Activated CD8-positive, alpha-beta memory T cell treated with anti-CD3 and anti-CD28 coated beads, Interleukin-2, amount 10 ng/mL, durations not matched to agents 7 days and 5 days (primary cell): Measurements from ENCODE around the gene DAB2IP. TPM values are rescaled to one million over a fixed set of nuclear protein-coding genes. Genes with fewer than 3 reads are reported as not detected.

ENCODE experiments used
- ATAC-seq: fragments of 150-1000 bp; cut with Tn5 transposase; one replicate; pipeline ENCODE4 v1.10.0; 2021; ENCODE audit warnings: moderate library complexity
- CTCF ChIA-PET: fragments of 350-600 bp; sonication (Branson Sonifier 250); formaldehyde crosslinking; loops from one replicate; lab custom pipeline; 2021; ENCODE audit warnings: antibody characterized with exemption; lab: Charles Lee
- DNase-seq: peaks from one replicate; pipeline ENCODE4 v3.0.0-alpha.2; 2020
- H3K27ac Mint-ChIP-seq: one replicate; pipeline ENCODE4 v1.8.0; 2021; ENCODE audit warnings: mild to moderate bottlenecking, mixed read lengths
- H3K27me3 Mint-ChIP-seq: one replicate; pipeline ENCODE4 v1.8.0; 2021; ENCODE audit warnings: mixed read lengths
- H3K36me3 Mint-ChIP-seq: one replicate; pipeline ENCODE4 v1.8.0; 2021; ENCODE audit warnings: mild to moderate bottlenecking, mixed read lengths
- H3K4me1 Mint-ChIP-seq: one replicate; pipeline ENCODE4 v1.8.0; 2021; ENCODE audit warnings: mixed read lengths
- H3K4me3 Mint-ChIP-seq: one replicate; pipeline ENCODE4 v1.8.0; 2021; ENCODE audit warnings: mild to moderate bottlenecking, moderate library complexity, mixed read lengths
- H3K9me3 Mint-ChIP-seq: one replicate; pipeline ENCODE4 v1.8.0; 2022; ENCODE audit warnings: low read depth, mixed read lengths
- total RNA-seq, 2 experiments: library from RNA; stranded (reverse); gene quantifications; one replicate each; pipeline ENCODE4 v1.2.3, GENCODE V29; 2021

Gene DAB2IP
- total RNA-seq, 2 experiments from 2014 or later, result 0.07 to 0.18 TPM

- Mint-ChIP-seq H3K27me3 (peaks cover 6% of the 10 kb centered on the region), H3K4me1 (no peaks in the 10 kb centered on the region), H3K36me3 (no peaks in the 10 kb centered on the region), H3K4me3 (no peak overlapping the region), H3K9me3 (no peaks in the 10 kb centered on the region), H3K27ac (no peak overlapping the region)
- DNase-seq (no peak), ATAC-seq (no peak)
- CTCF ChIA-PET, result no interaction called here
Measured at GRCh38 chr9:121773954-121774714, 122.7 kb downstream of the DAB2IP start.

DNA sequence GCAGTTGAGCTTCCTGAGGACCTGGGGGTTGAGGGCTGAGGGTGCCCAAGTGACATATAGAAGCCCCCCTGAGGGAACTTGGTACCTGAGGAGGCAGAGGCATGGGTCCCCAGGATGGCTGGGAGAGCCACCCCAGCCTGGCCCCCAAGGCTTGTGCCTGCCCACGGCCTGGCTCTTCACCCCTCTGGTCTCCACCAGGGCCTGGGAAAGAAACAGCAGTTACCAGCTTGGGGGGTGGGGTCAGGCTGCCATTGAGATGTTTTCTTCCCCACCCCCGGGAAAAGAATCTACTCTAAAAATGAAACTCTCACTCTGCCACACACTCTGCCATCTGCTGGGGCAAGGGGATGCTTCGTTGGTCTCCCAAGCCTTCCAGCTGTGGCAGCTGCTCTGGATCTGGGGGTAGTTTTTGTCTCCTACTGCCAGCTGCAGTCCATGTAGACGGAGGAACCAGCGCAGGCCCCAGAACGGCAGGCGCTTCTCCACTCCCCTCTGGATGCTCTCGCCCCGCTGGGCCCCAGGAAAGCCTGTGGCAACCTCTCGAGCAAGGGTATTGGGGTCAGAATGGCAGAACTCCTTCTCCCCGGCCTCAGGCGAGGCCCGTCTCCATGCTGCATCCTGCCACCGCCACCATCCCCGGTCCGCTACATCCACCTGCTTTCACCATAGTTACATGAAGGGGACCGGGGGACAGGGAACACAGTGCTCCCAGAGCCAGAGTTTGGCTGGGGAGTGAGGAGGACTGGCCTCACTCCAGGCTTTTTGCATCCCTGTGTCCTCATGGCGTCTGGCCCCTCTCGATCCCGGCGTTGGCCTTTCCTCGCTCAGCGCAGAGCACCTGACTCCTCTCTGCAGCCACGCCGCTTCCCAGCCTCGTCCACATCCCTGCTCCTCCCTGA is 123.5 kb downstream of the DAB2IP start:
- CTCF ChIA-PET, result no interaction called here
- Mint-ChIP-seq H3K9me3 (no peaks in the 10 kb centered on the region), H3K4me3 (no peak overlapping the region), H3K27me3 (peaks cover 14% of the 10 kb centered on the region), H3K4me1 (no peaks in the 10 kb centered on the region), H3K27ac (no peak overlapping the region), H3K36me3 (no peaks in the 10 kb centered on the region)
- ATAC-seq (no peak), DNase-seq (no peak)

DNA sequence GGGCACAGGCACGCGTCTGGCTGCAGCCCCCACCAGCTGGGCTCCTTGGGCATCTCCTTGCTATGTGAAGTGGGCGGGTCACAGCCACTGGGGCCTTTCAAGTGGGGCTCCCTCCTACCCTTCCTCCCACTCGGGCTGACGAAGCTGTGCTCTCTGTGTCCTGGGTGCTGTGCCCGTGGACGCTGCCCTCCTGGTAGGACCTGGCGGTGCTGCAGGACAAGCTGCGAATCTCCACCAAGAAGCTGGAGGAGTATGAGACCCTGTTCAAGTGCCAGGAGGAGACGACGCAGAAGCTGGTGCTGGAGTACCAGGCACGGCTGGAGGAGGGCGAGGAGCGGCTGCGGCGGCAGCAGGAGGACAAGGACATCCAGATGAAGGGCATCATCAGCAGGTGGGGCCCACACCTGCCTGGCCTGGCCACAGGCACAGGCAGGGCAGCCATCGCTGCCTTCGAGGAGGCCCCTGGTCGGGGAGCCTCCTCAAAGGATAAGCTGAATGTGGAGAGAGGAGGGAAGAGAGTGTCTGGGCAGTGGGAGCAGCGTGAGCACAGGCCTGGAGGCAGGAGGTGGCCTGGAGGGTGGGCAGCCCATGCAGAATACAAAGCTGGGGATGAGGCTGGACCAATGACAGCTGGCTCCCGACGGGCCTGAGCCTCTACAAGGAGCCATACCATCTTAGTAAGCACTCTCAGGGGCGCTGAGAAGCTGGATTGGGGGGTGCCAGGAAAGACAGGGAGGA is 124.7 kb downstream of the DAB2IP start:
- CTCF ChIA-PET, result no interaction called here
- no peak for DNase-seq
- Mint-ChIP-seq H3K27ac (no peak overlapping the region), H3K4me1 (no peaks in the 10 kb centered on the region), H3K27me3 (peaks cover 19% of the 10 kb centered on the region), H3K9me3 (no peaks in the 10 kb centered on the region), H3K4me3 (no peak overlapping the region), H3K36me3 (no peaks in the 10 kb centered on the region)
- no peak for ATAC-seq

DNA sequence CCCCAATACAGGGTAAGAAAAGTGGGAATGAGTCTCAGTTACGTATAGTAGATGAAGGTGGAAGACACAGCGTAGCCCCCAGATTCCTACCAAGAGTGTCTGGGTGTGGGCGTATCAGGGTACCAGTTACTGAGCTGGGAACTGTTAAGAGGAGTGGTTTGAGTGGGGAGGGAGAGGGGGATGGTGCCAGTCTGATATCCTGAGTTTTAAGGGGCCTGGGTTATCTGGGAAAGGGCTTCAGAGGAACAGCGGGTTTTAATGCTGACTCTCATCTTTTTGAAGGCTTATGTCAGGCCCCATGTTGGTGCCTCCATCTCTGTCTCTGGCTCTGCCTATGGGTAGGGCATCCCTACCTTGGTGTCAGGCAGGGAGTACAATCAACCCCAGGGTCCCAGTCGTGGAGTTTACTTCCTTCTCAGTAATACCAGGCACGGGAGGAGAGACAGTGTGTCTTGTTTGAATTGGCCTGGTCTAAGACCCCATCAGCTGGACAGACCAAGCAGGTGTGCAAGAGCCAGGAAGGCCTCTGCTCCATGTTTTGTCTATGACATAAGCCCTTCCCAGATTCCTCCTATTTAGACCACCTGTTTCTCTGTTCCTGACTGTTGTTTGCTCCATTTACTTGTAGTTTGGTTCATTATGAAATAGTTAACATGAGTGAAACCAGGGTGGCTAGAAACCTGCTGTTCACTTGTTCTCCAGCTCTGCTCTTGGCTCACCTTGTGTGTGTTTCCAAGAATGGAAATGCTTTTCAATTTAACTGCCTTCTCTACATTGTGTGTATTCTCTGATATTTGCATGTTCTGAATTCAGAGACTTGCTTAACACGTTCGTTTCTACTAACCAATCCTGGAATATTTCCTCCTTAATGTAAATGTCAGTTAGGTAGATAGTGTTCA is 125.6 kb downstream of the DAB2IP start:
- Mint-ChIP-seq H3K9me3 (no peaks in the 10 kb centered on the region), H3K4me3 (no peak overlapping the region)

DNA sequence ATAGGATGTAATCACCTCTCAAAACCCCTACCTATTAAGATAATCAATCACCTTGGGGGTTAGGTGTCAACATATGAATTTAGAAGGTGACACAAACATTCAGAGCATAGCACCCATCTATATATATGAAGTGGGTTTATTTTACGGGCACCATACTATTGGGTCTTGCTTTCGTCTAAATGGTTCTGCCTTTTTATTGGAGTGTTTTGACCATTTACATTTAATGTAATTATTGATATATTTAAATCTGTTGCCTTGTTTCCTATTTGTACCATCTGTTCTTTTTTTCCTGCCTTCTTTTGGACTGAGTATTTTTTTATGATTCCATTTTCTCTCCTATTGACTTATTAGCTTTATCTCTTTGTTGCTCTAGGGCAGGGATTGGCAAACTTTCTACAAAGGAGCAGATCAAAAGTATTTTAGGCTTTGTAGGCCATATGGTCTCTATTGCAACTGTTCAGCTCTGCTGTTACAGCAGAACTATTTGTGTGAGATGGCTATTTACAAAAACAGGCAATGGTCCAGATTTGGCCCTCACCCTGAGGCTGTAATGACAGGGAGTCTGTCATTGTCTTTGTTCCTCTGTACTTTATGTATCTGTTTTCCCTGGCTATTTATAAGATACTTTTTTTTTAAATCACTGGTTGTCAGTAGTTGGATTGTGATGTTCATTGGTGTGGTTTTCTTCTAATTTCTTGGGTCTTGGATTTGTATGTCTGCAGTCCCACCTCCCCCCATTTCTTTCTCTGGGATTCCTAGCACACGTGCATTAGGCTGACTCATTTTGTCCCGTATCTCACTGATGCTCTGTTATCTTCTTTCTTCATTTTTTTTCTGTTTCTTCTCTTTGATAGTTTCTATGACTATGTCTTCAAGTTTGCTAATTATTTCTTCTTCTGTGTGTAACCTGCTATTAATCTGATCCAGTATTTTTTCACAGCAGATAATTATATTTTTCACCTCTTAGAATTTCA is 127.1 kb downstream of the DAB2IP start:
- Mint-ChIP-seq H3K27me3 (peaks cover 21% of the 10 kb centered on the region), H3K27ac (no peak overlapping the region), H3K36me3 (no peaks in the 10 kb centered on the region), H3K9me3 (no peaks in the 10 kb centered on the region), H3K4me3 (no peak overlapping the region), H3K4me1 (no peaks in the 10 kb centered on the region)
- no peak for ATAC-seq
- CTCF ChIA-PET, result no interaction called here
- no peak for DNase-seq

More for the DNA sequence above, 125.6 kb downstream of the DAB2IP start:
- Mint-ChIP-seq H3K27ac (no peak overlapping the region), H3K4me1 (no peaks in the 10 kb centered on the region), H3K36me3 (no peaks in the 10 kb centered on the region), H3K27me3 (peaks cover 21% of the 10 kb centered on the region)
- DNase-seq (no peak), ATAC-seq (no peak)
- CTCF ChIA-PET, result no interaction called here

DNA sequence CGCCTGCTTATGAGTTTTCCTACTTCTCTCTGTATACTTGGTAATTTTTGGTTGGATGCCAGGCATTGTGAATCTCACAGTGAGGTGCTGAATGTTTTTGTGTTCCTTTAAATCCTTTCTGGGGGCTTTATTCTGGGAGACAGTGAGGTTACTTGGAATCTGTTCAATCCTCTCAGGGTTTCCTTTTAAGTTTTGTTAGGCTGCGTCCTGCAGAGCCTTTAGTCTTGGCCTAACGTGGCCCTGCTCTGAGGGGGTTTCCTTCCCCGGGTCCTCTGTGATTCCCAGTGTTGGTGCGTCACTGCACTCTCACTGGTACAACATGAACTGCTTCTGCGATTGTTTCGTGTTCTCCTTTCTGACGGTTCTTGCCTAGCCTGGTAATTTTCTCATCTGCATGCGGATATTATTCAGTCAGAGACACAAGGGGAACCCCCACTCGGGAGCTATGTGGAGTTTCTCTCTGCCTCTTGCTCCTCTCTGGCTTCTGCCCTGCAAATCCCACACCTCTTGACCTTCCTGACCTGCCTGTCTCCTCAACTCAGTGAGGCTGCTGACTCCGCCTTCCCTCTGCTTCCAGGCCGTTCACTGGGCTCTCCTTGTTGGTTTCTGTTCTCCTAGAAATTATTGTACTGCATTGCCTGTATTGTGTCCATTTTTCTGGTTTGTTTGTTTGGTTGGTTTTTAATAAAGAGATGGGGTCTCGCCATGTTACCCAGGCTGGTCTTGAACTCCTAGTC is 128.1 kb downstream of the DAB2IP start:
- H3K4me3 Mint-ChIP-seq, result no peak overlapping the region
- H3K27ac Mint-ChIP-seq, result no peak overlapping the region
- ATAC-seq, result no peak
- DNase-seq, result no peak
- no peaks in the 10 kb centered on the region for H3K9me3 Mint-ChIP-seq
- no peaks in the 10 kb centered on the region for H3K36me3 Mint-ChIP-seq
- peaks cover 8% of the 10 kb centered on the region for H3K4me1 Mint-ChIP-seq
- peaks cover 21% of the 10 kb centered on the region for H3K27me3 Mint-ChIP-seq
- CTCF ChIA-PET, result no interaction called here

DNA sequence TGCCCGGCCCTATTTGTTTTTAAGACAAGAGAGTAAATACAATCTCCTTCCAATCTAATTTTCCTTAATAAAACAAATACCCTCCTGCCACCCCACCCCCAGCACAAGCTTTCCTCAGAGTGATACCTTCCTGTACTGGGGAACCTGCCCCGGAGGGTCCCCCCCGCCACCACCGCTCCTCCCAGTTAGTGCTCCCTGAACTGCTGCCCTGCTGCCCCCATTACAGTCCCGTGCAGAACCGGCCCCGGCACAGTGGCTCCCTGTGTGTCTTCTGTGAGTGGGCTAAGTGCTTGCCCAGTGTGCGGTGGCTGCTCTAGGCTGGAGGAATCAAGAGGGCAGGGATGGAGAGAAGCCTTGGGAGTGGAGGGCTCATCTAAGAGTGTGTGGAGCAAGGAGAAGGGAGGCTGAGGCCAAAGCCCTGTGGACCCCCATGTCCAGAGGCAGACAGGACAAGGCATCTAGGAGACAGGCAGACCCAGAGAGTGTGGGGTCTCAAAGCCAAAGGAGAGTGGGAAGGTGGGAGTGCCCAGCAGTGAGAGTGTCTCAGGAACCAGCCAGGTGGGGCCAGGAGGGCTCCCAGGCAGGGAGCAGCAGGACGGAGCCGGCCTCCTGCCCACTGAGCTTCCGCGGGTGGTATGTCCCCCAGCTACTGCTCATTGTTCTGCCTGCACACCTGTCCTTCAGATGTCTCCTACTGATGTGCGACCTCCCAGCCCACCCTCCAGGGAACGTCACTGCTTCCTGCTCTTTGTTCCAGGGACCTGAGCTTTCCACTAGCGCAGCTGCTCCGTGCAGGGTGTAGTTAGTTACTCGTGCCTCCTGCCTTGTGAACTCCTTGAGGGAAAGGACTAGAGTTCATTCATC is 129.0 kb downstream of the DAB2IP start:
- H3K4me1 Mint-ChIP-seq, result peaks cover 8% of the 10 kb centered on the region
- CTCF ChIA-PET, result no interaction called here
- ATAC-seq (no peak), DNase-seq (no peak)
- H3K4me3 Mint-ChIP-seq, result no peak overlapping the region
- H3K27ac Mint-ChIP-seq, result no peak overlapping the region
- H3K27me3 Mint-ChIP-seq, result peaks cover 21% of the 10 kb centered on the region
- no peaks in the 10 kb centered on the region for H3K36me3 Mint-ChIP-seq
- no peaks in the 10 kb centered on the region for H3K9me3 Mint-ChIP-seq

GRCh38 chr9:121781145-121781548 is 129.7 kb downstream of the DAB2IP start:
- H3K9me3 Mint-ChIP-seq, result no peaks in the 10 kb centered on the region
- no peak for ATAC-seq
- H3K4me1 Mint-ChIP-seq, result peaks cover 8% of the 10 kb centered on the region
- no peak for DNase-seq
- CTCF ChIA-PET, result no interaction called here
- peaks cover 21% of the 10 kb centered on the region for H3K27me3 Mint-ChIP-seq
- H3K27ac Mint-ChIP-seq, result no peak overlapping the region
- no peaks in the 10 kb centered on the region for H3K36me3 Mint-ChIP-seq
- H3K4me3 Mint-ChIP-seq, result no peak overlapping the region

GRCh38 chr9:121781701-121782464 is 130.4 kb downstream of the DAB2IP start:
- Mint-ChIP-seq H3K4me1 (peaks cover 8% of the 10 kb centered on the region), H3K27me3 (peaks cover 24% of the 10 kb centered on the region), H3K36me3 (no peaks in the 10 kb centered on the region), H3K9me3 (no peaks in the 10 kb centered on the region), H3K4me3 (no peak overlapping the region), H3K27ac (no peak overlapping the region)
- CTCF ChIA-PET, result no interaction called here
- ATAC-seq, result no peak
- no peak for DNase-seq

GRCh38 chr9:121782514-121783110 is 131.2 kb downstream of the DAB2IP start:
- CTCF ChIA-PET, result no interaction called here
- DNase-seq (no peak), ATAC-seq (no peak)
- H3K4me1 Mint-ChIP-seq, result peaks cover 8% of the 10 kb centered on the region
- no peaks in the 10 kb centered on the region for H3K36me3 Mint-ChIP-seq
- H3K9me3 Mint-ChIP-seq, result no peaks in the 10 kb centered on the region
- peaks cover 25% of the 10 kb centered on the region for H3K27me3 Mint-ChIP-seq
- H3K4me3 Mint-ChIP-seq, result no peak overlapping the region
- no peak overlapping the region for H3K27ac Mint-ChIP-seq
